Suprapubic skin (tissue), 4 donors: ENCODE results near the gene TGOLN2.

ENCODE experiments used
- CTCF ChIP-seq, 2 donors: fragments of 200-600 bp in 1 of 2; fragments of 450-650 bp in 1 of 2; sonication (generic) in 1 of 2; IDR thresholded peaks; one replicate each; pipeline ENCODE4 v1.5.1; 2016 to 2019; ENCODE audit warnings: antibody characterized with exemption in 2 of 2, mild to moderate bottlenecking in 1 of 2, moderate library complexity in 1 of 2
- EP300 ChIP-seq: sonication (generic); formaldehyde crosslinking; IDR thresholded peaks from one replicate; pipeline ENCODE4 v1.6.1; 2017; ENCODE audit warnings: antibody characterized with exemption
- POLR2A ChIP-seq, 2 donors: fragments of 450-650 bp; IDR thresholded peaks; one replicate each; pipeline ENCODE4 v1.6.1; 2017; ENCODE audit warnings: antibody characterized with exemption in 2 of 2, mild to moderate bottlenecking in 2 of 2, moderate library complexity in 2 of 2
- POLR2AphosphoS5 ChIP-seq, 3 donors: sonication (generic); formaldehyde crosslinking; IDR thresholded peaks; one replicate each; pipeline ENCODE4 v1.6.1; 2017; ENCODE audit warnings: antibody characterized with exemption in 3 of 3

- TF ChIP-seq CTCF (IDR thresholded peaks at IDR 0.05), result no peak
- no peak for TF ChIP-seq POLR2A (IDR thresholded peaks at IDR 0.05)
- no peak for TF ChIP-seq EP300
- TF ChIP-seq POLR2AphosphoS5 (IDR thresholded peaks at IDR 0.05), result no peak
These were observed 39.5 kb downstream of the TGOLN2 start for GRCh38 chr2:85288244-85288725.
